D721Med (cell line): ENCODE data around the gene PMPCA.

ENCODE experiments used
- DNase-seq: peaks from one replicate; pipeline ENCODE4 v3.0.0; 2011; ENCODE audit warnings: low spot score; ENCODE audit not compliant: insufficient read length
- FAIRE-seq: peaks from 2 replicates; lab custom pipeline; 2011; peaks lifted over from hg19 to GRCh38; lab: Jason Lieb, UNC
- CTCF ChIP-seq: IDR thresholded peaks from 2 replicates; pipeline ENCODE4 v1.5.1; 2012; ENCODE audit warnings: mild to moderate bottlenecking, control low read depth; ENCODE audit not compliant: insufficient read depth; ENCODE audit errors: missing control alignments

Gene PMPCA

DNA sequence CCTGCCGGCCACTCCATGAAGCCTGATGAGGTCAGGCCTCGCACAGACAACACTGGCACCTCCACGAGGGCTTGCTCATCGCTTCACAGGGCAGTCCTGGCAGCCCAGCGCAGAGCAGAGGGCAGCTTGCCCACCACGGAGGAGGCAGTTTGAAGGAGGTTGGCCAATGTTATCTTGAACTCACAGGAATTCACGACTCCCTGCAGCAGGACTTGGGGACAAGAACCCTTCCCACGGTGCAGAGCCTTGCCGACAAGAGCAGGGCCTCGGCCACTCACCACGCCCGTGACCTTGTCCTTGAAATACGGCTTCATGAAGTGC, 15.5 kb upstream of the PMPCA start:
- DNase-seq: no peak
- FAIRE-seq: no peak
- no peak for TF ChIP-seq CTCF

DNA sequence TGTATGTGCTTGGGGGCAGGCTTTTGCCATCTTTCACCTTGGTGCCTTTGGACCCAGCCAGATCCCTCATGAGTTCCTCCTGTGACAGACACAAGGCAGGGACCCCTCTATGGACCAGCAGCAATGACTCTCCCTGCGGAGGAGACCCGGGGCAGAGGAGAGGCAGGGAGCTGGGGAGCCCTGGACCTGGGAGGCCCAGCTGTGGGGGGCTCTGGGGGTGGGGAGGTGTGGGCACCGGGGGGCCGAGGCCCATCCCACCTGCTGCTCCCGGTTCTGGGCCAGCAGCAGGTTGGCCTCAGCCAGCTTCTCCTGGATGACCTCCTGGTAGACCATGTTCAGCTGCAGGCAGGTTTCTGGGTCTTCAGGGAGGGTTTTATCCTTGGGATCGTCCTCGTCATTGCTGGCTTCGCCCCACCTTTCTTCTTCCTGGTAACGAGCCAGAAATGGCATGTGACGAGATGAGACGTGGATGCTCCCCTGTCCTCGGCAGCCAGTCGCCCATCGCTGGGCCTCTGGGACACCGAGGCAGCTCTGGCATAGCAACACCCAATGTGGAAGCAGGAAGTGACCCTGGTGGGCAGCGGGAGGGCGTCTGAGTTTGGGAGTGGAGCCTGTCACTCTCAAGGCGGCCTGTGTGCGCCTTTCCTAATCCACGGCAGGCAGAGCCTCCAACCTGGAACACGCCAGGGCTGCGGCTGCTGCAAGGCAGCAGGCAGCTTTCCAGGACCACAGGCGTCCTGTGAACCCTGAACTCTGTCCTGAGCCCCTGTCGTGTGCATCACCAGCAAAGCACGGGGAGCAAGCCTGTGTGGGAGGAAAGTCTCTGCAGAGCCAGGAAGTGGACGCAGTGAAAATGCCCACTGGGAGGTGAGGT, 14.9 kb upstream of the PMPCA start:
- TF ChIP-seq CTCF: no peak
- no peak for DNase-seq
- no peak for FAIRE-seq

- DNase-seq (no peak), FAIRE-seq (no peak)
- no peak for TF ChIP-seq CTCF
These were observed 14.3 kb upstream of the PMPCA start for GRCh38 chr9:136396219-136396515.

DNA sequence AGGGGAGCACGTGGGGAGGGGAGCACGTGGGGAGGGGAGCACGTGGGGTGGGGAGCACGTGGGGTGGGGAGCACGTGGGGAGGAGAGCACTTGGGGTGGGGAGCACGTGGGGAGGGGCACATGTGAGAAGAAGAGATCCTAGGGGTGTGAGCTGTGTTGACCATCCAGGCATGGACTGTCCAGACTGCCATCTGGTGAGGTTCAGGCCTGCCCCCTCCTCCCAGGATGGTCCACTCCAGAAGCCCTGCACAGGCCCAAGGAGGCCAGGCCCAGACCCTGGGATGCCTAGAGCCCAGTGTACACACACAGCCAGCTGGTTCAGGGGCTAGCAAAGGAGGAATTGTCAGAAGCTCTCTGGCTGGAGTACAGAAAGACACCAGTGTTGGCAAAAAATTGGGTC, 12.8 kb upstream of the PMPCA start:
- no peak for TF ChIP-seq CTCF
- DNase-seq: no peak
- FAIRE-seq: no peak

GRCh38 chr9:136398286-136398685, 12.2 kb upstream of the PMPCA start:
- FAIRE-seq: no peak
- no peak for DNase-seq
- TF ChIP-seq CTCF: no peak

DNA sequence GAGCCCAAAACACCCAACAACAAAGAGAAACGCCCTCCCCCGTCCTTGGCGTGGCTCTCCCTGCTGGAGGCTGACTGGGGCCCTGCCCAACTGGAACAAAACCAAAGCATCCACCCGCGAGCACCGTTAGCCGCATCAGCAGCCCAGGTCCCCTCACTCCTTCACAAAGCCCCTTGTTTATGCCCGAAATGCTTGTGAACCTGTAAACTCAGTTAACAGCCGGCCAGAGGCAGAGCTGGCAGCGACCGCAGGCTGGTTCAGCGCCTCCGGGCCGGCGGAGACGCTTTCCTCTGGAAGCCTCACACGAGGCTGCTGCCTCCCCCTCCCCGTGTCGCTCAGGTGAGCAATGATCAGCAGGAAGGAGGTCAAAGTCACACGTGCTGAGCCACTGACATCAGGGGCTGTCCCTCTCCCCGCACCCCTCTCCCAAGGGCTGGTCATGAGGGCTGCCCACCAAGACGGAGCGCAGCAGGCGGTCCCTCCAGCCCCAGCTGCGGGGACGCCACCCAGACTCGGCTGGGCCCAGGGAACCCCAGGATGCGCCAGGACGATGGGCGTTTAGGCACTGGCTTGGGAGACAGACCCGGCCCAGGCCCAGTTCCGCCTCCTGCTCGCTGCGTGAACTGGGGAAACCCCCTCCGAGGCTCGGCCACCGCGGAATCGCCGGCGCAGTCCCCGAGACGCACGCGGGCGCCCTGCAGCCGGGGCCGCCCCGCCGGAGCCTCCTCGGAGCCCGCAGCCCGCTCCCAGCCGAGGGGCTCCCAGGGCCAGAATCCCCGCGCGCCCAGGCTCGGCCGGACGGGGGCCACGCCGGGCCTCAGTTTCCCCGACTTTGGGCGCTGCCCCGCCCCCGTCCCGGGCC, 11.1 kb upstream of the PMPCA start:
- TF ChIP-seq CTCF: no peak
- FAIRE-seq (no peak), DNase-seq (no peak)
